GM21619 (cell line): Measurements from ENCODE around the gene SLC4A8.
"Not testable (repeated sequence)": the region's sequence is repeated elsewhere in the genome, so short reads cannot be mapped to it uniquely, and the experiment has no call there.

ENCODE experiments used
- ATAC-seq: cut with Tn5 transposase; IDR thresholded peaks from one replicate; pipeline ENCODE4 v1.9.1; 2021; ENCODE audit not compliant: unreplicated experiment

Gene SLC4A8

DNA sequence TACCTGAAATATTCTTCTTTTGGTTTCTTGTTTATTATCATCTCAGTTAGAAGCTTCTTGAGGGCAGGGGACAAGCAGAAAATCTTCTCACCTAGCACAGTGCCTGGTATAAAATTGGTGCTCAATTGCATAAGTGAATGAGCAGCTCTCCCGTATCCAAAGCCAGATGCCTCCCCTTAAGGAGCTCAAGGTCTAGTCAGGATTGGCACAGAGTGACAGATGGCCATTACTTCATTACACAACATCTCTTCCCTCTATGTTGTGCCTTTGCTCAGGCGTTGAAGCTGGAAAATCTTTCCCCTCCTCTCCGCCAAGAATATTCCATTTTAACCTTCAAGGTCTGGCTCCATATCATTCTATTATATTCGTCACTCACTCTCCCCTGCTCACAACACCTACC is 3.6 kb downstream of the SLC4A8 start:
- ATAC-seq = no peak

GRCh38 chr12:51429700-51430099 is 5.1 kb downstream of the SLC4A8 start:
- ATAC-seq = no peak

DNA sequence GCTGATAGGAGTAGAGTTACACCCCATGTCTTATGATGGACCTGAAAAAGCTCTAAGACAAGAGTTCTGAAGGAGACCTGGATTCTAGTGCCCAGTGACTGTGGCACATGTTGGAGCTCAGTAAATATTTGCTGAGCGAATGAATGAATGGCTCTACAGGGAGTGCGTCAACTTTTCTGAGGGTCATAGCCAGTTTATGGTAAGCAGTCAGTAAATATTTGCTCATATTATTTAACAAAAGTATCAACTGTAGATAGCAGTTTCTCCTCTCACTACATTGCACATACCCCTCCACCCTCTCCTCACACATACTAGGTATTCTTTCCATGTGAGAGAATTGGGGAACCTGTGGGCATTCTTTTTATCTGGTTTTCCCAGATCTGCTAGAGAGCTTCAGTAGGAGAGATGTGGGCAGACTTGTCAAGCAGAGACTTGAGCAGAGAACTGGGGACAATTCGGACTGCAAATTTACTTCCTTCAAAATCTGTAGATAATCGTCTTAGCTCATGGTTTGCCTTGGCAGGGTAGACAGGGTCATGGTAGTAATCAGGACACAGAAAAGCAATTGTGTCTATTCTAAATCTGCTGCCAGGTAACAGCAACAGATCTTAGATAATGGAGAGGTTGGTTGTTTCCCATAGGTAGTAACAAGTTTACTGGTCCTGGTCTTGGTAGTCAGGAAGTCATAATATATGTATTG is 5.7 kb downstream of the SLC4A8 start:
- no peak for ATAC-seq

GRCh38 chr12:51432921-51433320 is 8.3 kb downstream of the SLC4A8 start:
- no peak for ATAC-seq

GRCh38 chr12:51434305-51434704 is 9.7 kb downstream of the SLC4A8 start:
- no peak for ATAC-seq

GRCh38 chr12:51437431-51437830 is 12.8 kb downstream of the SLC4A8 start:
- ATAC-seq = no peak

GRCh38 chr12:51439330-51439729 is 14.7 kb downstream of the SLC4A8 start:
- no peak for ATAC-seq

- no peak for ATAC-seq
Observed at GRCh38 chr12:51441583-51441982, 17.0 kb downstream of the SLC4A8 start.

DNA sequence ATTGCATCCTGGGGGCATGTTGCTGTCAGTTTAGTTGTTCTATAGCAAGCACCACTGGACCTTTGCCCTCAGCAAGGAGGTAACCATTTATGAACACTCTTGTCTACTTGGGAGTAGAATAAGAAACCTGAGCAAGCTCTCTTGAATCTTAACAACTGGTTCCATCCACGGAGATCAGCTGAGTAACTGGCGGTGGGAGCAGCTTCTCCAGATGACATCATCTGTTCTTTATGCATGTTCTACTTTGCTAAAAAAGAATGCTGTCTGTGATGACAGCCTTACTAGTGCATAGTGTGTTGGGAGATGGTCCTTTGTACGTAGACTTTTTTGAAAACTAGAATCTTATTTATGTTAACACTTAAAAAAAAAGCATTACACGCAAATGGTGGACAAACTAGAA is 17.7 kb downstream of the SLC4A8 start:
- ATAC-seq = no peak

- no peak for ATAC-seq
Observed at GRCh38 chr12:51443573-51443972, 18.9 kb downstream of the SLC4A8 start.

DNA sequence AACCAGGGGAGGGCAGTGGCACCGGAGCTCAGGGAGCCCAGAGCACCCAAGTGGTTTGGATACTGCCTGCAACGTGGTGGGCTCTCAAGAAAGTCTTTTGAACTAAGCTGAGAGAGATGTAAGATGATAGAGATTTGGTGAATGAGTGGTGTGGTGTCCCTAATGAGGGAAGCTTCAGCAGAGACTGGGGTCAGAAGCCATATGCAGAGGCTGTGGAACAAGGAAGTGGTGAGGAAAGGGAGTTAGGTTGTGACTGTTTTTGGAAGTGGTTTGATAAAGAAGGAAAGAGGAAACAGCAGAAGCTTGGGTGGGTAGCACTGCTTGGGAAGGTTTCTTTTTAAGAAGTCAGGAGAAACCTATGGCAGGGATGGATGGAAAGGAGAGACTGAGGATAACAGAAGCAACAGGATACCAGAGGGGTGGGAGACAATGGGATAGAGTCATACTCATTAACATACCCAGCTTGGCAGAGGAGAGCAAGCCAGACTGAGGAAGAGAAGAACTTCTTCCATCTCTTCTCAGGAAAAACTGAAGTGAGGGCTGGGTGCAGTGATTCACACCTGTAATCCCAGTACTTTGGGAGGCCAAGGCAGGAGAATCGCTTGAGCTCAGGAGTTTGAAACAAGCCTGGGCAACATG is 24.1 kb downstream of the SLC4A8 start:
- ATAC-seq = no peak

- ATAC-seq = no peak
Observed at GRCh38 chr12:51449580-51450246, 25.1 kb downstream of the SLC4A8 start.

- no peak for ATAC-seq
Observed at GRCh38 chr12:51450333-51450732, 25.7 kb downstream of the SLC4A8 start.

- ATAC-seq = no peak
Observed at GRCh38 chr12:51450806-51451205, 26.2 kb downstream of the SLC4A8 start.

DNA sequence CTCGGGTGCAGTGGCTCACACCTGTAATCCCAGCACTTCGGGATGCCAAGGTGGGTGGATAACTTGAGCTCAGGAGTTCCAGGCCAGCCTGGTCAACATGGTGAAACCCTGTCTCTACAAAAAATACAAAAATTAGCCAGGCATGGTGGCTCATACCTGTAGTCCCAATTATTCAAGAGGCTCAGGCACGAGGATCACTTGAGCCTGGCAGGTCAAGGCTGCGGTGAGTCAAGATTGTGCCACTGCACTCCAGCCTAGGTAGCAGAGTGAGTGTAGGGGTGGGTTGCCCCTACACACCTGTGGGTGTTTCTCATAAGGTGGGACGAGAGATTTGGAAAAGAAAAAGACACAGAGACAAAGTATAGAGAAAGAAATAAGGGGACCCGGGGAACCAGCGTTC is 29.4 kb downstream of the SLC4A8 start:
- not testable (repeated sequence) for ATAC-seq

DNA sequence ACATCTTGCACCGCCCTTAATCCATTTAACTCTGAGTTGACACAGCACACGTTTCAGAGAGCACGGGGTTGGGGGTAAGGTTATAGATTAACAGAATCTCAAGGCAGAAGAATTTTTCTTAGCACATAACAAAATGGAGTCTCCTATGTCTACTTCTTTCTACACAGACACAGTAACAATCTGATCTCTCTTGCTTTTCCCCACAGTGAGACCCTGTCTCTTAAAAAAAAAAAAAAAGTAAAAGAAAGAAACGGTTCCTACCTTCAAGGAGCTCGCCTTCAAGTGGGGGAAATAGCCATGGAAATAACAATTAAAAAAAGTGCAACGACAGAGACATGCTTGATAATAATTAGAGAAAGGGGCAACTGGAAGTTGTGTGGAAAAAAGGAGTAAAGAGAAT is 30.4 kb downstream of the SLC4A8 start:
- not testable (repeated sequence) for ATAC-seq

- no peak for ATAC-seq
Observed at GRCh38 chr12:51458635-51459034, 34.0 kb downstream of the SLC4A8 start.

DNA sequence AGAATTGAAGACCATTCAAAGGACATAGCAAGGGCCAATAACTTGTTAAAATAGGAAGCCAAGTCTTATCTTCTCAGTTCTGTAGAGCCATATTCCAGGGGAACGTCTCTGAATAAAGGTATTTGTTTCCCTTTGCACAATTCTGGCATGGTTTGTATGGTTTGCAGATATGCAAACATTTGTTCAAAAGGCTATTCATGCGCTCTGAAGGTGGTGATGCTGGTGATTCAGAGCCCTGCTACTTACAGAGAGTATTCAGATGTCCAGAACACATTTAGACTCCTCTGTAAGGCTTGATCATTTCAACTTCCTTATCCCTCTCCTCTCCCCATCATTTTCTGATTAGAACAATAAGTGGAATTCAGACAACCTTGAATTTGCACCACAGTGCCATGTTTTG is 35.9 kb downstream of the SLC4A8 start:
- no peak for ATAC-seq

DNA sequence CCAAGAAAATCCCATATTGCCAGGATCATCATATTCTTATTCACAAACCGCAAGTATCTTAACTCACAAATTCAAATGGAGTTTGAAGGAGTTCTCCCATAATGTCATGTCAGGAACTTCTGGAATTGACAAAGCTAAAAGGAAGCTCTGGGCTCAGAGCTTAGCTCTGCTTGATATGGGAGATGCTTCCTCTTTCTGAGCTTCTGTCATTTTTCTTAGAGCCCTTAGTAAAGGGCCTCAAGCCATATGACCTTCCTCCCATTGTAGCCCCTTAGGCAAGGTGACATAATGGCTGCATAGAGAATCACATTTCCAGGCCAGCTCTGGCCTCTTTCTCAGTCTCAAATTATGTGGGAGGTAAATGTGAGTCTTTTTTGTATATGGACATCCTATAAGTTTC is 40.9 kb downstream of the SLC4A8 start:
- ATAC-seq = no peak

GRCh38 chr12:51470116-51470515 is 45.5 kb downstream of the SLC4A8 start:
- ATAC-seq = no peak

DNA sequence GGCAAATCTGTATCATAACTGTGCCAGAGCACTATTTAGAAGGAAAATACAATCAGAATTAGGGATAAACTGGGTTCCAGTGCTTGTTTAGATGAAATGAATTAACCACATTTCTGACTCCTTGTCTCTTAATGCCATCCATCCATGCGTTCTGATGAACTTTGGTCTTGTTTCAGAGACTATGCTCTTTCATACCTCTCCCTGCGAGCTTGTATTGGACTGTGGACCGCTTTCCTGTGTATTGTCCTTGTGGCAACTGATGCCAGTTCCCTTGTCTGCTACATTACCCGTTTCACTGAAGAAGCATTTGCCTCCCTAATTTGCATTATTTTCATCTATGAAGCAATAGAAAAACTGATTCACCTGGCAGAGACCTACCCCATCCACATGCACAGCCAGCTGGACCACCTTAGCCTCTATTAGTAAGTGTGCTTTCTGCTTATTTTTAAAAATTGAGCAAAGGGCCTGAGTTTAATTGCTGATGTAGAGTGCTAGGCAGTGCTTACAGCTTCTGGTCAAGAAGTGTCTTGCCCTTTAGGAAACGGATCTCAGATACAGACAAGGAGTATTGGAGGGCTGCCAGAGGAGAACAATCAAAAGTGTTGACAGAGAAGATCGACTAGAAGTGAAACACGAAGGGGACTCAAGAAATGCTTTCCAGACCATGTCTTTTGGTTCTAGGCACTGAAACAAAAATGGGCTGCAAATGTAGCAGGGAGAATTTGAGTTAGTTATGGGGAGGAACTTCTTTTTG is 46.7 kb downstream of the SLC4A8 start:
- no peak for ATAC-seq

GRCh38 chr12:51472984-51473383 is 48.4 kb downstream of the SLC4A8 start:
- no peak for ATAC-seq
